ENCODE data around the gene NMRAL1.
A peak's percentile ranks its signal among the peaks of the same experiment; 100 is the strongest.

NMRAL1 gene

GRCh38 chr16:4495766-4496165 is 21.3 kb upstream of the NMRAL1 start:
- TF ChIP-seq CTCF (IDR thresholded peaks at IDR 0.05; ENCODE audit: control insufficient read depth, extremely low read depth, insufficient read depth): no peak
- no peak for DNase-seq (ENCODE audit: low read depth)
- H3K4me3 ChIP-seq (ENCODE audit: low read depth, low read length): no peak overlapping the region

GRCh38 chr16:4494746-4495490 is 20.5 kb upstream of the NMRAL1 start:
- DNase-seq (ENCODE audit: low read depth): no peak
- no peak for TF ChIP-seq CTCF (IDR thresholded peaks at IDR 0.05; ENCODE audit: control insufficient read depth, extremely low read depth, insufficient read depth)

GRCh38 chr16:4491898-4492297 is 17.5 kb upstream of the NMRAL1 start:
- TF ChIP-seq CTCF (IDR thresholded peaks at IDR 0.05; ENCODE audit: control insufficient read depth, extremely low read depth, insufficient read depth): no peak
- DNase-seq (ENCODE audit: low read depth): no peak
- H3K4me3 ChIP-seq (ENCODE audit: low read depth, low read length): no peak overlapping the region

More at GRCh38 chr16:4494746-4495490, 20.5 kb upstream of the NMRAL1 start:
- no peak overlapping the region for H3K4me3 ChIP-seq (ENCODE audit: low read depth, low read length)

GRCh38 chr16:4489030-4489429 is 14.6 kb upstream of the NMRAL1 start:
- no peak for TF ChIP-seq CTCF (IDR thresholded peaks at IDR 0.05; ENCODE audit: control insufficient read depth, extremely low read depth, insufficient read depth)
- H3K4me3 ChIP-seq (ENCODE audit: low read depth, low read length): no peak overlapping the region
- DNase-seq (ENCODE audit: low read depth): no peak

- no peak for TF ChIP-seq CTCF (IDR thresholded peaks at IDR 0.05; ENCODE audit: control insufficient read depth, extremely low read depth, insufficient read depth)
- no peak for DNase-seq (ENCODE audit: low read depth)
- no peak overlapping the region for H3K4me3 ChIP-seq (ENCODE audit: low read depth, low read length)
These were observed 14.1 kb upstream of the NMRAL1 start for GRCh38 chr16:4488499-4488967.

- DNase-seq (ENCODE audit: low read depth): peak; percentile 72
- TF ChIP-seq CTCF (IDR thresholded peaks at IDR 0.05; ENCODE audit: control insufficient read depth, extremely low read depth, insufficient read depth): no peak
- no peak overlapping the region for H3K4me3 ChIP-seq (ENCODE audit: low read depth, low read length)
These were observed 13.6 kb upstream of the NMRAL1 start for GRCh38 chr16:4487955-4488498.
